T-helper 17 cell (primary cell): ENCODE measurements around the gene PSD4. TPM values are rescaled to one million over a fixed set of nuclear protein-coding genes. Genes with fewer than 3 reads are reported as not detected.

Source experiments
- ATAC-seq: fragments of 150-1000 bp; cut with Tn5 transposase; 2 replicates; pipeline ENCODE4 v1.10.0; 2021; ENCODE audit warnings: mild to moderate bottlenecking, moderate library complexity
- DNase-seq, 3 donors: peaks; one replicate each; pipeline versions ENCODE4 v3.0.0 to v3.0.0-alpha.2; 2020 to 2021
- H3K9me3 ChIP-seq: one replicate; pipeline ENCODE4 v1.7.0; 2013; ENCODE audit warnings: low read length, mild to moderate bottlenecking; ENCODE audit not compliant: control insufficient read depth, poor library complexity, severe bottlenecking
- H3K27ac Mint-ChIP-seq: one replicate; pipeline ENCODE4 v1.8.0; 2022; ENCODE audit warnings: mild to moderate bottlenecking, moderate library complexity, mixed read lengths
- H3K27me3 Mint-ChIP-seq: one replicate; pipeline ENCODE4 v1.8.0; 2022; ENCODE audit warnings: mixed read lengths
- H3K36me3 Mint-ChIP-seq: one replicate; pipeline ENCODE4 v1.8.0; 2022; ENCODE audit warnings: low read depth, mixed read lengths
- H3K4me1 Mint-ChIP-seq: one replicate; pipeline ENCODE4 v1.8.0; 2022; ENCODE audit warnings: mild to moderate bottlenecking, mixed read lengths
- H3K4me3 Mint-ChIP-seq: one replicate; pipeline ENCODE4 v1.8.0; 2022; ENCODE audit warnings: mild to moderate bottlenecking, moderate library complexity, mixed read lengths
- total RNA-seq, 4 donors: library from RNA in 2 of 4; stranded (reverse) in 2 of 4; gene quantifications; one replicate each; pipeline ENCODE4 v1.2.3 and lab custom pipeline; 2022 to 2026

PSD4 gene
- total RNA-seq, 2 donors from 2014 or later: 141 to 160 TPM

- Mint-ChIP-seq H3K4me3 (no peak overlapping the region), H3K27ac (peak overlapping the region; percentile 54)
Measured at GRCh38 chr2:113248997-113249770, 75.4 kb downstream of the PSD4 start.

GRCh38 chr2:113251118-113251517 is 77.3 kb downstream of the PSD4 start:
- Mint-ChIP-seq H3K27ac (peak overlapping the region; percentile 54), H3K36me3 (no peaks in the 10 kb centered on the region), H3K27me3 (no peaks in the 10 kb centered on the region), H3K4me3 (peak overlapping the region; percentile 25), H3K4me1 (peaks cover 55% of the 10 kb centered on the region)
- ATAC-seq: peak; percentile 45
- no peak for DNase-seq
- H3K9me3 ChIP-seq: no peaks in the 10 kb centered on the region

More at GRCh38 chr2:113248997-113249770, 75.4 kb downstream of the PSD4 start:
- ATAC-seq (peak; percentile 71), DNase-seq (peak; percentile 59 to 68 (median 60))
- H3K27me3 Mint-ChIP-seq: no peaks in the 10 kb centered on the region
- peaks cover 45% of the 10 kb centered on the region for H3K4me1 Mint-ChIP-seq
- no peaks in the 10 kb centered on the region for H3K9me3 ChIP-seq
- no peaks in the 10 kb centered on the region for H3K36me3 Mint-ChIP-seq

- DNase-seq (no peak), ATAC-seq (no peak)
- no peaks in the 10 kb centered on the region for H3K27me3 Mint-ChIP-seq
- no peaks in the 10 kb centered on the region for H3K9me3 ChIP-seq
- H3K4me1 Mint-ChIP-seq: peaks cover 56% of the 10 kb centered on the region
- peak overlapping the region; percentile 37 for H3K27ac Mint-ChIP-seq
- H3K4me3 Mint-ChIP-seq: no peak overlapping the region
- H3K36me3 Mint-ChIP-seq: no peaks in the 10 kb centered on the region
Measured at GRCh38 chr2:113252047-113252590, 78.3 kb downstream of the PSD4 start.

- H3K9me3 ChIP-seq: no peaks in the 10 kb centered on the region
- no peak for ATAC-seq
- Mint-ChIP-seq H3K4me3 (peak overlapping the region; percentile 63), H3K36me3 (no peaks in the 10 kb centered on the region), H3K27ac (peak overlapping the region; percentile 37), H3K27me3 (no peaks in the 10 kb centered on the region), H3K4me1 (peaks cover 63% of the 10 kb centered on the region)
- no peak for DNase-seq
Measured at GRCh38 chr2:113253453-113253852, 79.7 kb downstream of the PSD4 start.

GRCh38 chr2:113255140-113256070 is 81.6 kb downstream of the PSD4 start:
- Mint-ChIP-seq H3K27me3 (peaks cover 6% of the 10 kb centered on the region), H3K4me1 (peaks cover 56% of the 10 kb centered on the region), H3K36me3 (peaks cover 3% of the 10 kb centered on the region), H3K4me3 (no peak overlapping the region), H3K27ac (peak overlapping the region; percentile 63)
- ATAC-seq (no peak), DNase-seq (no peak)
- no peaks in the 10 kb centered on the region for H3K9me3 ChIP-seq

GRCh38 chr2:113257516-113258264 is 83.9 kb downstream of the PSD4 start:
- Mint-ChIP-seq H3K27me3 (peaks cover 13% of the 10 kb centered on the region), H3K27ac (no peak overlapping the region), H3K4me1 (peaks cover 37% of the 10 kb centered on the region), H3K36me3 (peaks cover 5% of the 10 kb centered on the region), H3K4me3 (no peak overlapping the region)
- ATAC-seq (no peak), DNase-seq (no peak)
- no peaks in the 10 kb centered on the region for H3K9me3 ChIP-seq

GRCh38 chr2:113258471-113259147 is 84.8 kb downstream of the PSD4 start:
- H3K9me3 ChIP-seq: no peaks in the 10 kb centered on the region
- ATAC-seq: no peak
- Mint-ChIP-seq H3K36me3 (peaks cover 5% of the 10 kb centered on the region), H3K4me3 (no peak overlapping the region), H3K4me1 (peaks cover 28% of the 10 kb centered on the region), H3K27me3 (peaks cover 20% of the 10 kb centered on the region), H3K27ac (no peak overlapping the region)
- DNase-seq: no peak

Other genes with a start within 250 kb of the PSD4 start
- gene IL36G, start 196.0 kb upstream of the PSD4 start, total RNA-seq: not detected
- not detected for gene IL36A, start 168.5 kb upstream of the PSD4 start, total RNA-seq
- gene IL36B, start 121.1 kb upstream of the PSD4 start, total RNA-seq: not detected
- not detected for gene IL36RN, start 114.8 kb upstream of the PSD4 start, total RNA-seq
- not detected for gene IL1F10, start 106.0 kb upstream of the PSD4 start, total RNA-seq
- gene IL1RN, start 46.4 kb upstream of the PSD4 start, total RNA-seq: 1 to 10 TPM in 1 of 2 donors, under 1 TPM in 1; 0.68 to 1.2 TPM
- gene PAX8, start 105.0 kb downstream of the PSD4 start, total RNA-seq: 1 to 10 TPM in 1 of 2 donors, under 1 TPM in 1; 0.21 to 1.4 TPM